HUES64 (cell line): ENCODE measurements around the gene CXCR5.

Experiments used
- H3K27ac ChIP-seq: 2 replicates; pipeline ENCODE4 v1.7.0; 2013; ENCODE audit warnings: low read depth, low read length, inconsistent platforms
- H3K27me3 ChIP-seq: 2 replicates; pipeline ENCODE4 v1.6.1; 2013; ENCODE audit warnings: mild to moderate bottlenecking, low read length; ENCODE audit not compliant: insufficient read depth
- H3K36me3 ChIP-seq: 2 replicates; pipeline ENCODE4 v1.6.1; 2013; ENCODE audit warnings: mild to moderate bottlenecking, low read length; ENCODE audit not compliant: insufficient read depth
- H3K4me1 ChIP-seq: 2 replicates; pipeline ENCODE4 v1.6.1; 2013; ENCODE audit warnings: mild to moderate bottlenecking, low read length, moderate library complexity; ENCODE audit not compliant: insufficient read depth
- H3K4me3 ChIP-seq: 2 replicates; pipeline ENCODE4 v1.5.1; 2013; ENCODE audit warnings: mild to moderate bottlenecking, low read length, moderate library complexity
- H3K9ac ChIP-seq: 2 replicates; pipeline ENCODE4 v1.6.1; 2013; ENCODE audit warnings: mild to moderate bottlenecking, low read depth, low read length
- H3K9me3 ChIP-seq: 2 replicates; pipeline ENCODE4 v1.6.1; 2013; ENCODE audit warnings: low read depth, low read length; ENCODE audit not compliant: insufficient read depth
- WGBS: fragments of 150-250, 120-280 bp; methylation state at CpG from one replicate; pipeline ENCODE4 v1.1.7; 2013; ENCODE audit warnings: missing lambda C conversion rate; 5-methylcytosine and 5-hydroxymethylcytosine counted together

CXCR5 gene

DNA sequence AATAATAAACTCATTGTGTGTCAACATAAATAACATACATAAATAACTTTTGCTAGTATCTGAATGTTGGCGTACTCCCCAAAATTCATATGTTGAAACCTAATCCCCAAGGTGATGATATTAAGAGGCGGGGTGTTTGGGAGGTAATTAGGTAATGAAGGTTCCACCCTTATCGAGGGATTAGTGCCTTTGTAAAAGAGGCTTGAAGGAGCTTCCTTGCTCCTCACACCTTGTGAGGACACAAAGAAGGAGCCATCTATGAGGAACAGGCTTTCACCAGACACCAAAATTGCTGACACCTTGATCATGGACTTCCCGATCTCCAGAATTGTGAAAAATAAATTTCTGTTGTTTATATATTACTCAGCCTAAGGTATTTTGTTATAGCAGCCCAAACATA is 33.9 kb upstream of the CXCR5 start:
- Histone ChIP-seq H3K27me3 (no peaks in the 10 kb centered on the region), H3K9me3 (no peaks in the 10 kb centered on the region), H3K27ac (no peak overlapping the region), H3K4me3 (no peak overlapping the region), H3K36me3 (no peaks in the 10 kb centered on the region), H3K4me1 (peaks cover 5% of the 10 kb centered on the region; the same call in 1 of the 2 replicates), H3K9ac (no peak overlapping the region)
- WGBS: 61% methylated on average over 2 of the region's 4 CpGs

DNA sequence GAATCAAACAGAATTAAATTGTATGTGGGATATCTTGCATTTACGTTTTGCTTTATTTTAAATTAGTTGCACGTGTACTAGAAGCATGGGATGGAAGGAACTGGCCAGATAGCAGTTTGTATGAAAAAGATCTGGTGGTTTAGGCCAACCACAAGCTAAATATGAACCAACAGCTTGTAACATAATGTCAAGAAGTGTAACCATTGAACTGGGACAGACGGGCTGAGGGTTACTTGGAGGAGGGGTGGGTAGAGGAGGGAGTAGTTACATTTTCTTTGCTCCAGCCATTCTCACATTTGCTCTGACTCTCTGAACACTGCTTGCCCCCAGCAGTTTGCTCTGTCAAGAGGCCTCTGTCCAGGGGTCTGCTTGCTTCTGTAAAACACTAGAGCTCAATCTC is 31.7 kb upstream of the CXCR5 start:
- Histone ChIP-seq H3K27ac (no peak overlapping the region), H3K27me3 (no peaks in the 10 kb centered on the region), H3K36me3 (no peaks in the 10 kb centered on the region), H3K9ac (no peak overlapping the region), H3K4me1 (no peaks in the 10 kb centered on the region), H3K4me3 (no peak overlapping the region), H3K9me3 (no peaks in the 10 kb centered on the region)
- WGBS: 85% methylated on average over 3 of the region's 3 CpGs

DNA sequence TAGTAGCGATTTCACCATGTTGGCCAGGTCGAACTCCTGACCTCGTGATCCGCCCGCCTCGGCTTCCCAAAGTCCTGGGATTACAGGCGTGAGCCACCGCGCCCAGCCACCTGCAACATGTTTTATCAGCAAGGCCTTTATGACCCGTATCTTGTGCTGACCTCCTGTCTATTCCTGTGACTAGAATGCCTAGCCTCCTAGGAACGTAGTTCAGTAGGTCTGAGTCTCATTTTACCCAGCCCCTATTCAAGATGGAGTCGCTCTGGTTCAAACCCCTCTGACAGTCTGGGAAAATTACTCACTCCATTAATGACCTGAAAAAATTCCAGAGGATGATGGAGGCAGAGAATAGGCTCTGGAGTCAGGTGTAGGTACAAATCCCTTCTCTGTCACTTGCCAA is 30.0 kb upstream of the CXCR5 start:
- H3K27me3 ChIP-seq: no peaks in the 10 kb centered on the region
- no peaks in the 10 kb centered on the region for H3K36me3 ChIP-seq
- no peaks in the 10 kb centered on the region for H3K4me1 ChIP-seq
- H3K4me3 ChIP-seq: no peak overlapping the region
- WGBS: 96% methylated on average over 12 of the region's 12 CpGs
- H3K9me3 ChIP-seq: no peaks in the 10 kb centered on the region
- no peak overlapping the region for H3K9ac ChIP-seq
- no peak overlapping the region for H3K27ac ChIP-seq

DNA sequence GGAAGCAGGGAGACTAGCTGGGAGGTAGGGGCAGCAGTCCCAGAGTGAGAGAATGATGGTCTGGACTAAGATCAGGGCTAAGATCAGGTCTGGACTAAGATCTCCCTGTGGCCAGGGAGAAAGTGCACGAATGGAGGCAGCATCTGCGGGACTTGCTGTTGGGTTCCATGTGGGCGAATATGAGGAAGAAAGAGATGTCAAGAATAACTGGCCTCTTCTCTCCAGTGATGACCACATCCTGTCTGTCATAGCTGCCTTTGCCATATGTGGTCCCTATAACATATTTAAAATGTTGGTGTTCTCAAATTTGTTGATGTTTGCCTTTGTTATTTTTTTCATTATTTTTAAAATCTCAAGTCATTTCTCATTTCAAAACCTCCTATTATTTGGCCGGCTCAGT is 27.4 kb upstream of the CXCR5 start:
- WGBS: 91% methylated on average over 4 of the region's 4 CpGs
- Histone ChIP-seq H3K4me1 (no peaks in the 10 kb centered on the region), H3K4me3 (no peak overlapping the region), H3K9me3 (no peaks in the 10 kb centered on the region), H3K27me3 (no peaks in the 10 kb centered on the region), H3K9ac (no peak overlapping the region), H3K27ac (no peak overlapping the region), H3K36me3 (no peaks in the 10 kb centered on the region)

DNA sequence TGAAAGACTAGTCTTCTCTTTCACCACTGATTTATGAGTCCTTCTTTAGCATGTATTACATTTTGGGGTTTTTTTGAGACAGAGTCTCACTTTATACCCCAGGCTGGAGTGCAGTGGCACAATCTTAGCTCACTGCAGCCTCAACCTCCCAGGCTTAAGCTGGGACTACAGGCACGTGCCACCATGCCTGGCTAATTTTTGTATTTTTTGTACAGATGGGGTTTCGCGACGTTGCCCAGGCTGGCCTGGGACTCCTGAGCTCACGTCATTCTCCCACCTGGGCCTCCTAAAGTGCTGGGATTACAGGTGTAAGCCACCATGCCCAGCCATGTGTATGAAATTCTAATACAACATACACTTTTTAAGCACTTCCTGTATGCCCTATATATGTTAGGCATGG is 26.3 kb upstream of the CXCR5 start:
- 94% methylated on average over 5 of the region's 5 CpGs for WGBS
- Histone ChIP-seq H3K4me3 (no peak overlapping the region), H3K27me3 (no peaks in the 10 kb centered on the region), H3K27ac (no peak overlapping the region), H3K9ac (no peak overlapping the region), H3K36me3 (no peaks in the 10 kb centered on the region), H3K4me1 (no peaks in the 10 kb centered on the region), H3K9me3 (no peaks in the 10 kb centered on the region)

DNA sequence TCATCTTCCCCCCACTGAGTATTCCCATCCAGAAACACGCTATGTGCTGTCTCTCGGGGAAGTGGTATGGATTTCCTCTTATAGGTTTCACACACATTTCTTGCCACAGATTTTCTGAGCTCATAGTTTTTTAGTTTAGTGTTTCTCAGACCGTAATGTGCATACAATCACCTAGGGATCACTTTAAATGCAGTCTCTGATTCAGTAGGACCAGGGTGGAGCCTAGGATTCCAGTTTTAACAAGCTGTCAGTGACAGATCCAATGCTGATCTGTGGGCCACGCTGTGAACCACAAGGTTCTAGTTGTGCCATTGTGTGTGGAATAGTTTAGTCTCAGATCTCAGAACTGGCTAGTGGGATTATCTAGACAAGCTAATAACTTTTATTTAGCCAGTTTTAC is 23.7 kb upstream of the CXCR5 start:
- no peaks in the 10 kb centered on the region for H3K27me3 ChIP-seq
- no peaks in the 10 kb centered on the region for H3K4me1 ChIP-seq
- H3K9ac ChIP-seq: no peak overlapping the region
- 92% methylated on average over 4 of the region's 4 CpGs for WGBS
- H3K9me3 ChIP-seq: no peaks in the 10 kb centered on the region
- no peak overlapping the region for H3K4me3 ChIP-seq
- H3K27ac ChIP-seq: no peak overlapping the region
- no peaks in the 10 kb centered on the region for H3K36me3 ChIP-seq

DNA sequence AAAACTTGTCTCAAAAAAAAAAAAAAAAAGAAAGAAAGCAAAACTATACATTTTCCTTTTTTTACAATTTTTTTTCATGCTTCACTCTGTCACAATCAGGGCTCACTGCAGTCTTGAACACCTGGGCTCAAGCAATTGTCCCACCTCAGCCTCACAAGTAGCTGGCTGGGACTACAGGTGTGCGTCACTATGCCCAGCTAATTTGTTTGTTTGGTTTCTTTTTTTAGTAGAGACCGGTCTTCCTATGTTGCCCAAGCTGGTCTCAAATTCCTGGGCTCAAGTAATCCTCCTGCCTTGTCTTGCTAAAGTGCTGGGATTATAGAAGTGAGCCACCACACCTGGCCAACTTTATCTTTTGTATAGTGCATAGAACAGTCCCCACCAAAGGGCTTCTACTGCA is 15.0 kb upstream of the CXCR5 start:
- Histone ChIP-seq H3K27ac (no peak overlapping the region), H3K4me3 (no peak overlapping the region), H3K36me3 (no peaks in the 10 kb centered on the region), H3K4me1 (peaks cover 16% of the 10 kb centered on the region), H3K9me3 (no peaks in the 10 kb centered on the region), H3K27me3 (no peaks in the 10 kb centered on the region), H3K9ac (no peak overlapping the region)
- 86% methylated on average over 2 of the region's 2 CpGs for WGBS

DNA sequence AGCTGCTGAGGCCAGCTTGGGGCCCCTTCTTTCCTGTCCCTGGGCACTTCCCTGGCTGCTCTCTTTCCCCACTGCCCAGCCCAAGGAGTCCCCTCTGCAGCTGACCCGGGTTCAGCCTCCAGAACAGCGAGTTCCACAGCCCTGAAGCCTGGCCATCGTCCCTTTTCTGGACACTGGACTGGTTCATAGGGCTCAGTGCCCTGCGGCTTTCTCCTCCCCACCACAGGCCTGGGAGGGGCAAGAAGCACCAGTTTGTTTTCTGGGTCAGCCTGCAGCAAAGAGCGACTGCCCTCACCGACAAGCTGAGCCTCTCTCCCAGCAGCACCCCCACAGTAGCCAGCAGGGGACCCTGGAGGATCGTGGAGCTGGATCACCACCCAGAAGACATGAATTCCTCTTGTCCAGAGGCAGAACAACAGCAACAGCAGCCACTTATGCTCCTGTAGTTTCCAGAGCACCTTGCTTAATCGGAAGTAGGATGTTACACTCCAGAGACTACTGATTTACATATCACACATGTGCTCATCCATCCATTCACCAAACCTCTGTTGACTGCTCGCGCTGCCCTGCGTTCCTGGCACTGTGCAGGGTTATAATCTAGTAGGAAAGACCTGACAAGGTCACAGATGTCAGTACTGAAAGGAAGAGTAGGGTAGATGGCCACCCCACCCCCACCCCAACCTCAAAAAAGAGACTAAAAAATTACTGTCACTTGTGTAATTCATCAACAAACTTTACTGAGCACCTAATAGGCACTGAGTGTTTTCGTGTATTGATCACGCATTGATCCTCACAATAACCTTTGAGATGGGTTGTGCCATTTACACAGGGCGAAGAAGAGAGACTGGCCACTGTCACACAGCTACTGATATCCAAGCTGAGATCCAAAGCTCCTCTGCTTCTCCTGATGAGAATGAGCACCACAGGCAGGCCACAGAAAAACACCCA is 13.0 kb upstream of the CXCR5 start:
- Histone ChIP-seq H3K4me1 (peaks cover 16% of the 10 kb centered on the region), H3K9me3 (no peaks in the 10 kb centered on the region), H3K4me3 (peak overlapping the region; percentile 26), H3K36me3 (no peaks in the 10 kb centered on the region), H3K27ac (no peak overlapping the region; the same call in 1 of the 2 replicates), H3K9ac (peak overlapping the region; percentile 8; the same call in 1 of the 2 replicates), H3K27me3 (no peaks in the 10 kb centered on the region)
- 63% methylated on average over 14 of the region's 14 CpGs for WGBS

DNA sequence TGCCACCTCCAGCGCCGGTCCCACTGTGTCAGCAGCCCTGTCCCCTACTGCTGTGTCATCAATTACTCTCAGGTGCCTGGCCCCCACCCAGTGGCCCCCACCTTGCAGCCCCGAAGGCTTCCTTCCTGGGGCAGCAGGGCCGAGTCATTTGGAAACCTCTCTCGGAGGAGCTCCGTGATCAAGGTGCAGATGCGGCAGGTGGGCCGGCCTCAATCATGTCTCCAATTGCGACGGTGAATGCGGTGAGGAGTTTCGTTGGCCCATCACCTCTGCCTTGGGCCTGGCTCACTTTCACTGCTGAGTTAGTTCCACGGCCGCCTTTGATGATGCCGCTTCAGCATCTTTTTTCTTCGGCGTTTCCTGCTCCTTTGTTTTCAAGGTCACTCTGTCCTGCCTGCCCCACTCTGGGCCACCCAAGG is 11.3 kb upstream of the CXCR5 start:
- no peak overlapping the region for H3K4me3 ChIP-seq
- H3K9ac ChIP-seq: no peak overlapping the region
- H3K36me3 ChIP-seq: no peaks in the 10 kb centered on the region
- H3K9me3 ChIP-seq: no peaks in the 10 kb centered on the region
- H3K27me3 ChIP-seq: no peaks in the 10 kb centered on the region
- no peak overlapping the region for H3K27ac ChIP-seq
- WGBS: 87% methylated on average over 17 of the region's 17 CpGs
- H3K4me1 ChIP-seq: peaks cover 16% of the 10 kb centered on the region

DNA sequence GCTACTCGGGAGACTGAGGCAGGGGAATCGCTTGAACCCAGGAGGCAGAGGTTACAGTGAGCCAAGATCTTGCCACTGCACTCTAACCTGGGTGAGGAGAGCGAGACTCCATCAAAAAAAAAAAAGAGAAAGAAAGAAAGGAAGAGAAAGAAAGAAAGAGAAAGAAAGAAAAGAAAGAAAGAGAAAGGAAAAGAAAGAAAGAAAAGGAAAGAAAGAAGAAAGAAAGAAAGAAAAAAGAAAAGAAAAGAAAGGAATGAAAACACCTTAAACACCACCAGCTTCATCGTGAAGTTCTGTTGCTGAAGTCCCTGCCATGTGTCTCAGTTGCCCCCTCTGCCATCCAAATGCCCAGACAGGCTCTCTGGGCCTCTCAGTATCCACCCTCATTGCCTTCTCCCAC is 9.9 kb upstream of the CXCR5 start:
- Histone ChIP-seq H3K9ac (no peak overlapping the region), H3K36me3 (no peaks in the 10 kb centered on the region), H3K4me1 (peaks cover 12% of the 10 kb centered on the region), H3K27ac (no peak overlapping the region), H3K27me3 (no peaks in the 10 kb centered on the region), H3K4me3 (no peak overlapping the region), H3K9me3 (no peaks in the 10 kb centered on the region)
- 93% methylated on average over 4 of the region's 4 CpGs for WGBS

DNA sequence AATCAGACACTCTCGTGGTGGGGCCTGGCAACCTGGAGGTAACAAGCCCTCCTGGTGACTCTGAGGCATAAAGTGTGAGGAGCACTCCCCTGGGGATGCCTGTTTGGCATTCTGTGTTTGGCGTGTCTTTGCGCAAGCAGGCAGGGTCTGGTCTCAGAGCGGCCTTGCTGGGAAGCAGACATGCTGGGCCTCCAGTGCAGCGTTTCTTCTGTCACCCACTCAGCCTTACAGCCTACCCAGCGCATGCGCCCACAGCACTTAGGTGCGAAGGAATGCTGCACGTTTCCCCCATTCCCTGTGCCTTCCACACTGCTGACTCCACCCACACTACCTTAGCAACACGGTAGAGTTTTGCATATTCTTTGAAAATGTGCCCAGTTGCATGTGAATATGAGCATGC is 7.4 kb upstream of the CXCR5 start:
- H3K4me1 ChIP-seq: no peaks in the 10 kb centered on the region
- H3K27ac ChIP-seq: no peak overlapping the region
- no peak overlapping the region for H3K9ac ChIP-seq
- H3K4me3 ChIP-seq: no peak overlapping the region
- no peaks in the 10 kb centered on the region for H3K36me3 ChIP-seq
- no peaks in the 10 kb centered on the region for H3K27me3 ChIP-seq
- H3K9me3 ChIP-seq: no peaks in the 10 kb centered on the region
- 87% methylated on average over 10 of the region's 10 CpGs for WGBS
